OCI-LY1 (cell line): ENCODE data around the gene DDX50.
"Not testable (repeated sequence)": the region's sequence is repeated elsewhere in the genome, so short reads cannot be mapped to it uniquely, and the experiment has no call there.

ENCODE experiments used
- H2AFZ ChIP-seq: fragments of 200-600 bp; sonication (generic), shearing (Covaris generic); 2 replicates; pipeline ENCODE4 v1.6.0; 2014; ENCODE audit warnings: antibody characterized with exemption, mild to moderate bottlenecking, low read length
- H3F3A ChIP-seq: fragments of 200-600 bp; sonication (generic), shearing (Covaris generic); 2 replicates; pipeline ENCODE4 v1.6.0; 2014; ENCODE audit warnings: mild to moderate bottlenecking, antibody characterized with exemption, low read length, moderate library complexity; ENCODE audit not compliant: insufficient read depth
- H3K27ac ChIP-seq: fragments of 200-600 bp; sonication (generic); 2 replicates; pipeline ENCODE4 v1.5.1; 2014; ENCODE audit warnings: low read length, mixed run types, mild to moderate bottlenecking, low read depth; ENCODE audit not compliant: poor library complexity, severe bottlenecking
- H3K27me3 ChIP-seq: fragments of 200-600 bp; sonication (generic); 2 replicates; pipeline ENCODE4 v1.6.0; 2014; ENCODE audit warnings: antibody characterized with exemption, mild to moderate bottlenecking, low read length, moderate library complexity; ENCODE audit not compliant: insufficient read depth
- H3K36me3 ChIP-seq: fragments of 200-600 bp; sonication (generic); 2 replicates; pipeline ENCODE4 v1.6.1; 2014; ENCODE audit warnings: mild to moderate bottlenecking, antibody characterized with exemption, low read length, moderate library complexity, mixed read lengths; ENCODE audit not compliant: insufficient read depth
- H3K4me1 ChIP-seq: fragments of 200-600 bp; sonication (generic); 2 replicates; pipeline ENCODE4 v1.5.1; 2014; ENCODE audit warnings: mild to moderate bottlenecking, low read length, moderate library complexity; ENCODE audit not compliant: insufficient read depth, severe bottlenecking
- H3K4me2 ChIP-seq: fragments of 200-600 bp; sonication (generic), shearing (Covaris generic); 2 replicates; pipeline ENCODE4 v1.6.1; 2014; ENCODE audit warnings: low read length
- H3K4me3 ChIP-seq: fragments of 200-600 bp; sonication (generic); 2 replicates; pipeline ENCODE4 v1.5.1; 2014; ENCODE audit warnings: low read length, low read depth, mild to moderate bottlenecking, mixed read lengths; ENCODE audit not compliant: poor library complexity, severe bottlenecking
- H3K79me2 ChIP-seq: fragments of 200-600 bp; shearing (Covaris generic); 2 replicates; pipeline ENCODE4 v1.6.1; 2016; ENCODE audit warnings: mixed run types, low read length, mixed read lengths; ENCODE audit not compliant: insufficient read depth
- H3K9ac ChIP-seq: fragments of 200-600 bp; sonication (generic), shearing (Covaris generic); 2 replicates; pipeline ENCODE4 v1.6.1; 2014; ENCODE audit warnings: mild to moderate bottlenecking, low read length, mixed read lengths
- H3K9me2 ChIP-seq: fragments of 200-600 bp; sonication (generic), shearing (Covaris generic); 2 replicates; pipeline ENCODE4 v1.6.1; 2014; ENCODE audit warnings: low read depth, mild to moderate bottlenecking, low read length, mixed read lengths
- H3K9me3 ChIP-seq: fragments of 200-600 bp; shearing (Covaris generic); 2 replicates; pipeline ENCODE4 v1.6.1; 2014; ENCODE audit warnings: low read length, mixed read lengths
- H4K20me1 ChIP-seq: fragments of 200-600 bp; sonication (generic), shearing (Covaris generic); 2 replicates; pipeline ENCODE4 v1.6.0; 2016; ENCODE audit warnings: mild to moderate bottlenecking, low read length; ENCODE audit not compliant: insufficient read depth
- CTCF ChIP-seq: fragments of 200-600 bp; sonication (generic), shearing (Covaris generic); IDR thresholded peaks from 2 replicates; pipeline ENCODE4 v1.5.1; 2017; ENCODE audit warnings: mild to moderate bottlenecking, antibody characterized with exemption, low read length, moderate library complexity, mixed read lengths
- EZH2 ChIP-seq: fragments of 200-600 bp; sonication (generic), shearing (Covaris generic); IDR thresholded peaks from 2 replicates; pipeline ENCODE4 v1.8.0; 2017; ENCODE audit warnings: borderline replicate concordance, mixed run types, mild to moderate bottlenecking, antibody characterized with exemption, low read length, moderate library complexity, mixed read lengths

Gene DDX50

GRCh38 chr10:68925489-68925888, 24.4 kb downstream of the DDX50 start:
- TF ChIP-seq CTCF (no peak), EZH2 (no peak)
- Histone ChIP-seq H3K4me1 (no peaks in the 10 kb centered on the region), H3K4me3 (no peak overlapping the region), H3K27me3 (no peaks in the 10 kb centered on the region), H3F3A (no peaks in the 10 kb centered on the region), H2AFZ (no peak overlapping the region), H3K9ac (no peak overlapping the region), H3K27ac (no peak overlapping the region), H3K4me2 (no peak overlapping the region), H3K9me2 (no peaks in the 10 kb centered on the region), H4K20me1 (no peaks in the 10 kb centered on the region), H3K9me3 (no peaks in the 10 kb centered on the region), H3K79me2 (no peaks in the 10 kb centered on the region), H3K36me3 (peaks cover 40% of the 10 kb centered on the region)

DNA sequence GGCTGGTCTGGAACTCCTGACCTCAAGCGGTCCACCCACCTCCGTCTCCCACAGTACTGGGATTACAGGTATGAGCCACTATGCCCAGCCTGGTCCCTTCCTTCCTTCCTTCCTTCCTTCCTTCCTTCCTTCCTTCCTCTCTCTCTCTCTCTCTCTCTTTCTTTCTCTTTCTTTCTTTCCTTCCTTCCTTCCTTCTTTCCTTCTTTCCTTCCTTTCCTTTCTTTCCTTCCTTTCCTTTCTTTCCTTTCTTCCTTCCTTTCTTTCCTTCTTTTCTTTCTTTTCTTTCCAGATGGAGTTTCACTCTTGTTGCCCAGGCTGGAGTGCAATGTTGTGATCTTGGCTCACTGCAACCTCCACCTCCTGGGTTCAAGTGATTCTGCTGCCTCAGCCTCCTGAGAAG, 28.0 kb downstream of the DDX50 start:
- not testable (repeated sequence) for H3K79me2 ChIP-seq, H3F3A ChIP-seq, H2AFZ ChIP-seq, H3K9me2 ChIP-seq, H3K4me2 ChIP-seq, H4K20me1 ChIP-seq, H3K4me1 ChIP-seq, H3K9ac ChIP-seq, H3K27ac ChIP-seq, H3K4me3 ChIP-seq, H3K9me3 ChIP-seq, H3K27me3 ChIP-seq
- H3K36me3 ChIP-seq, result peaks cover 49% of the 10 kb centered on the region

DNA sequence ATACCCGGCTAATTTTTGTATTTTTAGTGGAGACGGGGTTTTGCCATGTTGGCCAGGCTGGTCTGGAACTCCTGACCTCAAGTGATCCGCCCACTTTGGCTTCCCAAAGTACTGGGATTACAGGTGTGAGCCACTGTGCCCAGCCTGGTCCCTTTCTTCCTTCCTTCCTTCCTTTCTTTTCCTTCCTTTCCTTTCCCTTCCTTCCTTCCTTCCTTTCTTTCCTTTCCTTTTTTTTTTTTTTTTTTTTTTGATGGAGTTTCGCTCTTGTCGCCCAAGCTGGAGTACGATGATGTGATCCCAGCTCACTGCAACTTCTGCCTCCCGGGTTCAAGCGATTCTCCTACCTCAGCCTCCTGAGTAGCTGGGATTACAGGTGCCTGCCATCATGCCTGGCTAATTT, 28.8 kb downstream of the DDX50 start:
- not testable (repeated sequence) for H3K4me2 ChIP-seq, H2AFZ ChIP-seq, H3K27ac ChIP-seq, H3K79me2 ChIP-seq, H3K4me3 ChIP-seq, H3K9me2 ChIP-seq, H3K9ac ChIP-seq, H3K4me1 ChIP-seq, H3K27me3 ChIP-seq, H3K9me3 ChIP-seq, H3F3A ChIP-seq, H4K20me1 ChIP-seq
- H3K36me3 ChIP-seq, result peaks cover 52% of the 10 kb centered on the region

GRCh38 chr10:68932860-68933259, 31.7 kb downstream of the DDX50 start:
- not testable (repeated sequence) for H3K4me1 ChIP-seq, H3K9ac ChIP-seq, H3K9me3 ChIP-seq, H3F3A ChIP-seq, H3K4me2 ChIP-seq, H2AFZ ChIP-seq, H3K9me2 ChIP-seq, H3K27me3 ChIP-seq, H3K79me2 ChIP-seq, H3K4me3 ChIP-seq, H3K27ac ChIP-seq, H4K20me1 ChIP-seq
- peaks cover 58% of the 10 kb centered on the region for H3K36me3 ChIP-seq

DNA sequence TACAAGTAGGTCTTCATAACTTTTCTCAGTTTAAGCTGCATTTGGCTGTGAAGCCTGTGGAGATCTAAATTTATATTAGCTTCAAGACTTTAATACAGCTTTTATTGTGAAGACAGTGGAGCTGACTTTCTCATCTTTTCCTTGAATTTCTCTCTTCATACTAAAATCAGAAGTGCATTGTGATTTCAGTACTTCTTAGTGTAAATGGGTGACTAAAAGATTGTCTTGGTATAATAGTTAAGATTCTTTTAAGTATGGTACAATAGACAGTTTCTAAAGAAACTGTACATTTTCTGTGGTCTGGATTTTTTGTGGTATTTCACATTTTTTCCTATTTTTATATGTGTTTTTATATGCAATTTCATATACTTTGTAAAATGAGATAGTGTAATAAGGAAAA, 33.9 kb downstream of the DDX50 start:
- TF ChIP-seq CTCF, result no peak
- TF ChIP-seq EZH2, result no peak
- Histone ChIP-seq H3K9me2 (no peaks in the 10 kb centered on the region), H3K27ac (no peak overlapping the region), H3K4me1 (no peaks in the 10 kb centered on the region), H4K20me1 (no peaks in the 10 kb centered on the region), H3F3A (no peaks in the 10 kb centered on the region), H2AFZ (no peak overlapping the region), H3K79me2 (no peaks in the 10 kb centered on the region), H3K36me3 (peaks cover 71% of the 10 kb centered on the region), H3K4me3 (no peak overlapping the region), H3K4me2 (no peak overlapping the region), H3K9ac (no peak overlapping the region), H3K9me3 (no peaks in the 10 kb centered on the region), H3K27me3 (no peaks in the 10 kb centered on the region)
